WERI-Rb-1 (cell line): ENCODE data around the gene ZSWIM8.

Experiments
- DNase-seq: peaks from one replicate; pipeline ENCODE4 v3.0.0-alpha.2; 2020
- H3K27ac ChIP-seq: fragments of 250-450 bp; sonication (Bioruptor Pico); 2 replicates; pipeline ENCODE4 v1.5.1; 2020; ENCODE audit warnings: mild to moderate bottlenecking, moderate library complexity
- H3K27me3 ChIP-seq: fragments of 250-450 bp; sonication (Bioruptor Pico); 2 replicates; pipeline ENCODE4 v1.5.1; 2021; ENCODE audit warnings: mild to moderate bottlenecking, low read depth, moderate library complexity; ENCODE audit not compliant: insufficient read depth, severe bottlenecking
- H3K36me3 ChIP-seq: fragments of 250-450 bp; sonication (Bioruptor Pico); 2 replicates; pipeline ENCODE4 v1.5.1; 2020; ENCODE audit warnings: mild to moderate bottlenecking, moderate library complexity
- H3K4me3 ChIP-seq: 2 replicates; pipeline ENCODE4 v1.5.1; 2011; ENCODE audit warnings: low read depth, mild to moderate bottlenecking, control low read depth, low read length
- H3K9me3 ChIP-seq: fragments of 250-450 bp; sonication (Bioruptor Pico); 2 replicates; pipeline ENCODE4 v1.5.1; 2021; ENCODE audit warnings: mild to moderate bottlenecking, moderate library complexity; ENCODE audit not compliant: severe bottlenecking
- CTCF ChIP-seq: IDR thresholded peaks from 2 replicates; pipeline ENCODE4 v1.5.1; 2011; ENCODE audit warnings: low read depth, mild to moderate bottlenecking, control low read depth, inconsistent platforms, low read length

ZSWIM8 gene

DNA sequence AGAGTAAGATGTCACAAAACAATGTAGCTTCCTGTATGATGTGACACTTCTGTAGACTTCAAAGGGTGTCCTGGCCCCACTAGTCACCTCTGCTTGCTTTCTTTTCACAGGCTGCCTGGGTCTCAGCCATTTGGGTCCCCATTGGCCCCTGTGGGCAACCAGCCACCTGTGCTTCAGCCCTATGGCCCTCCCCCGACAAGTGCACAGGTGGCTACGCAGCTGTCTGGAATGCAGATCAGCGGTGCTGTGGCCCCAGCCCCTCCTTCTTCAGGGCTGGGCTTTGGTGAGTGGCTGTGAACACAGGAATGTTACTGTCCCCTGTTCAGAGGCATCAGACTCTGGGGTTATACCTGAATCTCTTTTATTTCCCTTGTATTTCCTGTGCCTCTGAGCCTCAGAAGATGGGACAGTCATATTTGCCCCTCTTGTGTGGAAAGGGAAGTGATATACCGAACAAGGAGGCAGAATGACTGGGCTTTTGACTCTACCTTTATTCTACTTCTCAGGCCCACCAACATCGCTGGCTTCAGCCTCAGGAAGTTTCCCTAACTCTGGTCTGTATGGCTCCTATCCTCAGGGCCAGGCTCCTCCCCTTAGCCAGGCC is 25.8 kb upstream of the ZSWIM8 start:
- peak; percentile 38 for DNase-seq
- no peak overlapping the region for H3K27ac ChIP-seq
- no peak overlapping the region for H3K4me3 ChIP-seq
- no peaks in the 10 kb centered on the region for H3K9me3 ChIP-seq
- no peaks in the 10 kb centered on the region for H3K27me3 ChIP-seq
- H3K36me3 ChIP-seq = peaks cover 49% of the 10 kb centered on the region
- TF ChIP-seq CTCF = no peak

DNA sequence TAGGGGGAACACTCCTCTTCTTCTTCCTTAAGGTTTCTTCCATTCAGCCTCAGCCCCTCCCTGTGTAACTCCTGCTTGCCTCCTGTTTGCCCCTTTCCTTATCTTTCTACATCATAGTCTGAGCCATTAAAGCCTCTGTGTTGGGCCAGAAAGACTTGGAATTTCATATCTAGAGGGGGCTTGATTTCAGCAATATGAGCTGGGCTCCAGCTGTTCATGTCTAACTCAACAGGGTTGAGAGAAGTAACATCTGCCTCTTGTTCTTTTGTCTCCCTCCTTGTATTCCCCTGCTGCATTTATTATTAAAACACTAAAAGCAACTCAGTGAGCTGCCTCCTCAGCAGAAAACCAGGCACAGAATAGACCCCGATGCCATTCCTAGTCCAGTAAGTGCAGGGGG is 23.6 kb upstream of the ZSWIM8 start:
- H3K9me3 ChIP-seq = no peaks in the 10 kb centered on the region
- H3K36me3 ChIP-seq = peaks cover 68% of the 10 kb centered on the region

GRCh38 chr10:73762915-73763314 is 22.5 kb upstream of the ZSWIM8 start:
- Histone ChIP-seq H3K9me3 (no peaks in the 10 kb centered on the region), H3K27me3 (no peaks in the 10 kb centered on the region), H3K4me3 (no peak overlapping the region), H3K36me3 (peaks cover 79% of the 10 kb centered on the region), H3K27ac (no peak overlapping the region)
- no peak for DNase-seq
- TF ChIP-seq CTCF = no peak

More for the DNA sequence above, 23.6 kb upstream of the ZSWIM8 start:
- no peak for TF ChIP-seq CTCF
- H3K27ac ChIP-seq = no peak overlapping the region
- DNase-seq = no peak
- no peaks in the 10 kb centered on the region for H3K27me3 ChIP-seq
- H3K4me3 ChIP-seq = no peak overlapping the region

DNA sequence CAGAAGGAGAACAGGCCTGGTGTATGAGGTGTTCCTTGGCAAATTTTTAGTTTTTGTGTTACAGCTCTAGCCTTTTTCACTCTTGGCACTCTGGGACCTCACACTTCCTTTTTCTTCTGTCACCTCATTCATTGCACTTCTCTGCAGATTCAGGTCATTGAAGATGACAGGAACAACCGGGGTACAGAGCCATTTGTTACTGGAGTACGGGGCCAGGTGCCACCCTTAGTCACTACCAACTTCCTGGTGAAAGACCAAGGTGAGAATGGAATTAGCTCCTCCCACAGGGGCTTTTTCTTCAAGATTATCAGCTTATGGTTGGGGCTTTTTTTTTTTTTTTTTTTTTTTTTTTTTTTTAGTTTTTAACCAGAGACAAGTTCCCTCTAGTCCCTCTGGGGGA is 22.1 kb upstream of the ZSWIM8 start:
- Histone ChIP-seq H3K36me3 (peaks cover 83% of the 10 kb centered on the region), H3K27me3 (no peaks in the 10 kb centered on the region), H3K27ac (no peak overlapping the region), H3K4me3 (no peak overlapping the region), H3K9me3 (no peaks in the 10 kb centered on the region)
- no peak for TF ChIP-seq CTCF
- DNase-seq = no peak

GRCh38 chr10:73765066-73765465 is 20.3 kb upstream of the ZSWIM8 start:
- H3K9me3 ChIP-seq = no peaks in the 10 kb centered on the region
- DNase-seq = no peak
- H3K4me3 ChIP-seq = no peak overlapping the region
- no peaks in the 10 kb centered on the region for H3K27me3 ChIP-seq
- no peak for TF ChIP-seq CTCF
- H3K36me3 ChIP-seq = peaks cover 93% of the 10 kb centered on the region
- H3K27ac ChIP-seq = no peak overlapping the region

- no peaks in the 10 kb centered on the region for H3K9me3 ChIP-seq
- no peak for TF ChIP-seq CTCF
- H3K36me3 ChIP-seq = peaks cover 73% of the 10 kb centered on the region
- no peaks in the 10 kb centered on the region for H3K27me3 ChIP-seq
- no peak for DNase-seq
- H3K27ac ChIP-seq = no peak overlapping the region; the same call in 1 of the 2 replicates
- no peak overlapping the region for H3K4me3 ChIP-seq
These were observed 16.5 kb upstream of the ZSWIM8 start for GRCh38 chr10:73768881-73769280.
